GM12874 (cell line): ENCODE measurements around the gene CLTRN.

ENCODE experiments used
- TF ChIP-seq, protein P1 (sequence below): IDR thresholded peaks from 2 replicates; pipeline ENCODE4 v1.5.1; 2011; ENCODE audit warnings: low read depth, mild to moderate bottlenecking, control low read depth, low read length, moderate library complexity; ENCODE audit not compliant: insufficient read depth

Gene CLTRN

DNA sequence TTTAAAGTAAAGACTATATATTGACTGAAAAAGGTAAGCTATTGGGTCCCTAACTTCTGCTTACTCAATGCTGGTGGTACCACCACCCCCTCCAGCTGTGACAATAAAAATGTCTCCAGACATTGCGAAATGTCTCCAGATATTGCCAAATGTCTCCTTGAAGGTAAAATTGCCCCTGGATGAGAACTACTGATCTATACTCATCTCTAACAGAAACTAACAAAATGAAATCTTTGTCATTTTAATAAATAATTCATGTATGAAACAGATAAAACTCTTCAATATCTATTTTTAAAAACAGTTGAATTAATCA is 20.1 kb downstream of the CLTRN start:
- TF ChIP-seq, protein P1, sequence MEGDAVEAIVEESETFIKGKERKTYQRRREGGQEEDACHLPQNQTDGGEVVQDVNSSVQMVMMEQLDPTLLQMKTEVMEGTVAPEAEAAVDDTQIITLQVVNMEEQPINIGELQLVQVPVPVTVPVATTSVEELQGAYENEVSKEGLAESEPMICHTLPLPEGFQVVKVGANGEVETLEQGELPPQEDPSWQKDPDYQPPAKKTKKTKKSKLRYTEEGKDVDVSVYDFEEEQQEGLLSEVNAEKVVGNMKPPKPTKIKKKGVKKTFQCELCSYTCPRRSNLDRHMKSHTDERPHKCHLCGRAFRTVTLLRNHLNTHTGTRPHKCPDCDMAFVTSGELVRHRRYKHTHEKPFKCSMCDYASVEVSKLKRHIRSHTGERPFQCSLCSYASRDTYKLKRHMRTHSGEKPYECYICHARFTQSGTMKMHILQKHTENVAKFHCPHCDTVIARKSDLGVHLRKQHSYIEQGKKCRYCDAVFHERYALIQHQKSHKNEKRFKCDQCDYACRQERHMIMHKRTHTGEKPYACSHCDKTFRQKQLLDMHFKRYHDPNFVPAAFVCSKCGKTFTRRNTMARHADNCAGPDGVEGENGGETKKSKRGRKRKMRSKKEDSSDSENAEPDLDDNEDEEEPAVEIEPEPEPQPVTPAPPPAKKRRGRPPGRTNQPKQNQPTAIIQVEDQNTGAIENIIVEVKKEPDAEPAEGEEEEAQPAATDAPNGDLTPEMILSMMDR = no peak

DNA sequence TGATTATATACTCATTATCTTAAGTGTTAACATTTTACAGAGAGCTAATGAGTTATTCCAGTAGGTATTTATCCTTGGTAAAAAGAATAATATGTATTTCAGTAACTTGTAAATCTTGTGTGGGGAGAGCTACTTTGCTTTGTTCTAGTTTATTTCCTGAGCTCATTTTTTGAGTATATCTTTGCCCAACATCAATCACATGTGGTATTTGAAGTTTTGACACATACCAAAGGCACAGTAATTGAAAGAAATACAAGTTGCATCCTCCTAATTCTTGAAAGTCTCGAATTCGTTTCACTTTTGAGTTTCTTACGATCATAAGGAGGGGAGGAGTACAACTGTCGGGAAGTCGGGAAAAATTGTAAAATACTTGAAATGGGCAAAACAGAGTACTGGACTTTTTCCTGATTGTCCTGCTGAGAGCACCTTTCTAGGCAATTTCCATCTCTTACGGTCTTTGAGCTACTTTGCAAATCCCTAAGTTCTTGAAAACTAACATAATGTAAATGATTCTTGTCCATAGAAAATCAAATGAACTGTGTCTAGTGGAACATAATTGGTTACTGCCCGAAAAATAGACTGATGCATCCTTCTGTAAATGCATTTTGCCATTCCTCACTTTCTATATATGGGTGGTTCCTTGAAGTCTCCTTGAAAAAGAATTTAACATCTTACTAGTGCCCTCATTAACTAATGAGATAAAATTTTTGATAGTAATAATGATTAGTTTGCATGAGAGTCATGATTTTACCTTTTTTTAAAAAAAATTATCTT is 20.6 kb downstream of the CLTRN start:
- TF ChIP-seq, protein P1 = no peak

DNA sequence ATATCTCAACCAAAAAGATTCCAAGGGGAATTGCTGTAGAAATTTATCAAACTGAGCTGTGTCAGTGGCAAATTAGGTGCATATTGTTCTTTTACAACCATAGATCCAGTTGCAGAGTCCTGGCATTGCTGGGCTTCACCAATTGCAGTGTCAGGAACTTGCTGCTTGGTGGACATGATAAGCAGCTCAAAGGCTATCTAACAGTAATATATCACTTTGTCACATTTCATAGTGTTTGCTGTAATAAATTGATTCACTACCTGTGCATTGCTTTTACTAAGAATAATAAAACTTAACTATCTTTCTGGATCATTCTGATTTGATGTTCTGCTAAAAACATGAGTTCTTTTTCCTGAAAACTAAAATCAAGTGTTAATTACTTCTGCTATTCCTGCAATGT is 33.0 kb downstream of the CLTRN start:
- TF ChIP-seq, protein P1 = no peak

DNA sequence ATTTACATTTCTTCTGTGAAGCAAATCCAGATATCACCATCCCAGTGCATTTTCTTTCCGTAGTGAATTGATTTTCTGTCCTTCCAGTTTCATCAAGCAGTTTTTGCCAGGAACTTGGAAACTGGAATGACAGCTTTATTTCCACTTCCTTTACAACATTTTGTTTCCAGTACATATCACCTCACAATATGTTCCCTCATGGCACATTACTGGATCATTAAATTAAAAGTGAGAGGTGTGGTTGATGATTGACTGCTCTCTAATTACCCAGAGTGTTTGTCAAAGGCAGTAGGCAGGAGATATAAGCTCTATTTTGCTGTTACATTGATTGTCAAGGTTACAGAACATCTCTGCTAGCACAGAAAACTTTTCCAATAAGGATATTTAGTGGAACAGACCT is 41.6 kb downstream of the CLTRN start:
- TF ChIP-seq, protein P1 = no peak

DNA sequence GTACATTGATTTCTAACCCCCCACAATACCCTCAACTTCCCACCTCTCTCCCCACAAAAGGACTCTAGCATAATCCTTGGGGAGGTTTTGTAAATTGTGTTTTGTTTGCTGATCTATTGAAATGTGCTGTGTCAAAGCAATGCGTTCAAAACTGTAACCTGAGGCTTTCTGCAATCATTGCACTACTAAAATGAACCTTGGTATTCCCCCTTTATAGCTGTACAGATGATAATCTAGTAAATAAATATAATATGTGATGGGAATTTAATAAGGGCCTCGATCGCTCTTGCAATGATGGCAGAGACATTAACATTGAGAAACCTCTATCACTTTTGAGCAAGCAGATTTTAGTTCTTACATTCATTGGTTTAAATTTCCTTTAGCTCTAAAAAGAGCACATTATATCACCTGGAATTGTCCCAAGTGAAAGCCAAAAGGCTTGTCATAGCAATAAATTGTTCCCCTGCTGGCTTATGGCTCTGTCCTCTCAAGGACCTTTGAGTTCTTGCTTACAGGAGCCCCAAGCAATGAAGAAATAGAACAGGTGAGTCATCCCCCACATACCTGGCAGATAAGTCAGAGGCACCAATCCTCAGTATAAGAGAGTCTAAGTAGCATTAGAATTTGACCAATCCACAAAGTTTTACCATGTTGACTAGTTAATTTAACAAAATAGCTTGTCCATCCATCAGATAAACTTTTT is 45.4 kb downstream of the CLTRN start:
- TF ChIP-seq, protein P1 = no peak

DNA sequence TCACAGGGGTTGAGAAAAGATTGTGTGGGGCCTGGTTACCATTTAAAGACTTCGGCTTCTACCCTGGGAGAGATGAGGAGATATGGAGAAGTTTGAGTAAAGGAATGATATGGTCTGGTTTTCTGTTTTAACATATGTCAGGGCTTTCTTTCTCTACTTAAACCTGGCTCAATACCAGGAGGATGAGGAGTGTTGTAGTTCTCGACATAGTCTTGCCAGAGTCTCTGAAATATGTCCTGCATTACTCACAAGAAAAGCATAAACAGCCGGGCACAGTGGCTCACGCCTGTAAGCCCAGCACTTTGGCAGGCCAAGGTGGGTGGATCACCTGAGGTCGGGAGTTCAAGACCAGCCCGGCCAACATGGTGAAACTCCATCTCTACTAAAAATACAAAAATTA is 47.5 kb downstream of the CLTRN start:
- TF ChIP-seq, protein P1 = no peak

DNA sequence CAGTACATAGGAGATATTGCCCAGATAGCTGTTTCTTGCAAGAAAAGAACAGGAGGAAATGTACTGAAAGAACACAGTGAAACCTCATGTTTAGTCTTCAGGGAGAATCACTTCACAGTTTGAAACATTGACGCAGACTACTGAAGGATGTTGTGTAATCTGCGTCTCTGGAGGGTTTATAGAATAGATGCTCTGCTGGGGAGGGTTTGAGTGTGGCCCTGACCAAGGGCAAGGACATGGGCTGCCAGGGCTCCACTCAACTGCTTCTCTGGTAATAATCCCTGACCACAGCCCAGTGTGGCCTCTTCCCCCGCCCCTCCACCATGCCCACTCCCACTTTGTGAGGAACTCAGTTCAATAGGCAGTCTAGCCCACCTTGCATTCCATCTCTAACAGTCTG is 48.1 kb downstream of the CLTRN start:
- TF ChIP-seq, protein P1 = no peak
